Kasumi-1 (cell line): Measurements from ENCODE around the gene SERPIND1.
"Not testable (repeated sequence)": the region's sequence is repeated elsewhere in the genome, so short reads cannot be mapped to it uniquely, and the experiment has no call there.

Experiments
- DNase-seq, 2 experiments: peaks; one replicate each; lab custom pipeline; 2025; lab: John Stamatoyannopoulos, UW

SERPIND1 gene

DNA sequence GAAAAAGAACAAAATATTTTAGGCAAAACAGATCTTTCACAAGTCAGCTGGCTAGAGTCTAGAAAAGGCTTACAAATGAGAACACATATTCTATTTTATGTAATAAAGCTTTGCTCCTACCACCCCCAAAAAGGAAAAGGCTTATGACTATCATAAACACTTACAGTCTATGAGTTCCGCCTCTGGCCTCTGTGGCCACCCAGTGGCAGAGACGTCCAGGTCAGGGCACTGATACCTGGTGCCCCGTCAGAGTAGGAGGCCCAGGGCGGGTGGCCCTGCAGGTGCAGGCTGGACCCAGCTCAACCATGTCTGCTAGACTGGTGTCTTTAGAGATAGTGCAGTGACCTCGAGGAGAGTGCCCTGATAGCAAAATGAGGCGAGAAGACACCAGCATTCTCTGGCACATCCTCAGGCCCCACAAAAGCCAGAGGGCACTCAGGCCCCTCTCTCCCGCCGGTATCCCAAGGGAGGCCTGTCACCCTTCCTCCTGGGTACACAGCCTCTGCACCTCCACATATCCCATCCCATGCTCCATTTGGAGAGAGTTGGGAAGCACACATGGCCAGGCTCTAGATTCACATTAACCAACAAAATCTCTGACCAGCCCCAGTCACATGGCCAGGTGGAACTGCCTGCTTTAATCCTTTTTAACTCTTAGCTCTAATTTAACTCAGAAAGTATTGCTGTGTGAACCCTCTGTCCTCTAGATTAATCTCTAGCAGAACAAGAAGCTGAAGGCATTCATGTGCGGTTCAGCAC is 27.3 kb upstream of the SERPIND1 start:
- DNase-seq, result no peak

- DNase-seq, result no peak
Measured at GRCh38 chr22:20747223-20747622, 26.7 kb upstream of the SERPIND1 start.

GRCh38 chr22:20748082-20748481 is 25.8 kb upstream of the SERPIND1 start:
- no peak for DNase-seq

DNA sequence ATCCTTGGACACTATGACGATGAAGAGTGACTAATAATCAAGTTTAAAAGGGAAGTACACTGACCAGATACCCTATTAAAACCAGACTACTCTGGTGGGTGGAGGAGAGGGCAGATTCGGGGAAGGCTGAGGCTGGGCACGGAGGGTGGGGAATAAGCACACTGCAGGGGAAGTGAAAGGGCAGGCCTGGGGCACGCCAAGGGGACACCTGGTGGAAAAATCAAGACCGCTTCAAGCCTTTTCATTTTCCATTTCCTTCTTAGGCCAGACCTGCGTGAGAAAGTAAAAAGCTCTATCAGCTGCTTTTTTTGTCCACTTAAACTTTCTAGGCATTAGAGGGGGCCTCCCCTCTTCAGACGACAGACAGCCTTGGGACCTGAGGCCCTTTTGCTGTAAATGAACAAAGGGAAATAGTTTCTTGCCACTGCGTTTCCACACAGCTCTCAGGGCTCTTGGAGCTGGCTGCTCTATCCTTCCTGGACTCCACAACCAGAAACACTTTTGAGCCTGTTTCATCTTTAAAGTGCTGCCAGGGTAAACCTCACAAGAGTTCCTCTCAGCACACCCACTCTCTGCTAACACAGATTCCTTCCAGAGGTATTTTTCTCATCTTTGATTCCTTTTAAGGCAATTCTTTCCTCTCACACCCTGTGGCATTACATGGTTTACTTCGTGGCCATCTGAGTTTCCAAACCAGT is 25.0 kb upstream of the SERPIND1 start:
- DNase-seq, result no peak

GRCh38 chr22:20749453-20749852 is 24.5 kb upstream of the SERPIND1 start:
- no peak for DNase-seq

- DNase-seq, result peak; percentile 1 to 12
Measured at GRCh38 chr22:20750461-20751184, 23.3 kb upstream of the SERPIND1 start.

- no peak for DNase-seq
Measured at GRCh38 chr22:20751185-20751851, 22.6 kb upstream of the SERPIND1 start.

DNA sequence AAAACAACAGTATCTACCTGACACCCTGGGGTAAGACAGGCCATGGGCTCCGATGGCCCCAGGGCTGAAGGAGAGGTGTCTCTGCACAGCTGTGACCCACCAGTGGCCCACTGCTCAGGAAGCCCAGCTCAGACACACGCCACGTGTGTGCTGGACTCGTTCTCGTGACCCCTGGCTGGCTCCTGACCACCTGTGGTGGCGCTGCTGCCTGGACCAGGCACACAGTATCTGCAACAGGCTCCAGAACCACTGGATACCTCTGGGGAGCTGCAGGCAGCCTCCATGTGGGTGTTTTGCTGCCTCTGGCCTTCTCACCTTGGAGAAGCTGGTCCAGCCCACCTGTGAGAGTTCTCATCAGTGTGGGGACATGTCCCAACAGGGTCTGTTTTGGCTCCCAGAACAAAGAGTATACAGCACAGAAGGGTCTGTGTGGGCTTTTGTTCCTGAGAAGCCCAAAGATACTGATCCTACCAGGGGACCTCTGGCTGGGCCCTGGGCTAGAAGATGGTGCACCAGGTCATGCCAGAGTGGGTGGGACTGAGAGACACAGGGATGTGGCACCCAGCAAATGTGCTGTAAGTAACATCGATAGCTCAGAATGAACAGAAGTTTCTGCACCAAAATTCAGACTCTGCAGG is 21.7 kb upstream of the SERPIND1 start:
- no peak for DNase-seq

GRCh38 chr22:20752873-20753272 is 21.0 kb upstream of the SERPIND1 start:
- no peak for DNase-seq

DNA sequence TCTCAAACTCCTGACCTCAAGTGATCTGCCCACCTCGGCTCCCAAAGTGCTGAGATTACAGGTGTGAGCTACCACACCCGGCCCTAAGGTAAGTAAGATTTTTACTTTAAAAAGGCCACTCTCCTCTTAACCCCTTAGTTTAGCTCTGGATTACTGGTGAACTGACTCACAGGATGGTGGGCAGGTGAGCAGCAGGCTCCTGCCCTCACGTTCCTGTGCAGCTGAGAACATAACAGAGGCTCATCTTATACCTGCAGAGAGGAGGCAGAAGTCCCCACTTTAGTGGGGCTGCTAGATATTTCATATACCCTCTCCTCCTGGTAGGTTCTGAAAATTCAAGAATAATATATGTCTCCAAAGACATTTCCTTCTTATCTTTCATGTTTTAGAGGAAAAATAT is 17.1 kb upstream of the SERPIND1 start:
- DNase-seq, result no peak

DNA sequence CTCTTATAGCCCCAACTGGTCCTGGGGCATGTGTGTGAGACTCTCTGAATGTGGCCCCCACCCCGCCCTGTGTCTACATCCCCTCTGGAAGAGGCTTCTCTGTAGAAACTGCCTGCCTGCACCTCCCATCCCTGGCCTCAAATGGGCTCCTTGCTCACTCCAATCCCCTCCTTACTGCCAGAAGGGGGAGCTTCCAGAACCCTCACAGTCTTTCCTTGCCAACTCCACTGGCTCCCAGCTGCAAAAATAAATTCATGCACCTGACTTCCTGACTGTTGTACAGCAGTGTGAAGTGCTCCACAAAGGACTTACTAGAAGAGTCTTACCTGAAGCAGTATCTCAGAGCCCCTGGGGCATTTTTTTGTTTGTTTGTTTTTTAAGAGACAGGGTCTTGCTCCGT is 15.2 kb upstream of the SERPIND1 start:
- DNase-seq, result peak; percentile 6 to 8

GRCh38 chr22:20760084-20760483 is 13.8 kb upstream of the SERPIND1 start:
- no peak for DNase-seq

DNA sequence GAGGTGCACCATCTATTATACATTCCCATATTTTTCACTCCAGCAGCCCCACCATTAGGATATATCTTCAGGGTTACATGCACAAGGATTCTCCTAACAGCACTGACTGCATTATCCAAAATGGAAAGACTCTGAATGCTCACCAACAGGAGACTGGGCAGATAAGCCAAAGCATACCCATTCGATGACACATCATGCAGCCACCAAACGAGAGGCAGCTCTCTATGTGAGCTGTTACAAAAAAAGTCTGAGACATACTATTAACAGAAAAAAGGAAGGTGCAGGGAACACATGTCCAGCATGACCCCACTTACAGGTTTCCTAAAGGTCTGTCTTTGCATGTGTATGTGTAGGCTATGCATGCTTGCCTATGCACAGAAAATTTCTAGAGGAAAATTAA is 12.4 kb upstream of the SERPIND1 start:
- DNase-seq, result no peak

- no peak for DNase-seq
Measured at GRCh38 chr22:20762233-20762796, 11.6 kb upstream of the SERPIND1 start.

DNA sequence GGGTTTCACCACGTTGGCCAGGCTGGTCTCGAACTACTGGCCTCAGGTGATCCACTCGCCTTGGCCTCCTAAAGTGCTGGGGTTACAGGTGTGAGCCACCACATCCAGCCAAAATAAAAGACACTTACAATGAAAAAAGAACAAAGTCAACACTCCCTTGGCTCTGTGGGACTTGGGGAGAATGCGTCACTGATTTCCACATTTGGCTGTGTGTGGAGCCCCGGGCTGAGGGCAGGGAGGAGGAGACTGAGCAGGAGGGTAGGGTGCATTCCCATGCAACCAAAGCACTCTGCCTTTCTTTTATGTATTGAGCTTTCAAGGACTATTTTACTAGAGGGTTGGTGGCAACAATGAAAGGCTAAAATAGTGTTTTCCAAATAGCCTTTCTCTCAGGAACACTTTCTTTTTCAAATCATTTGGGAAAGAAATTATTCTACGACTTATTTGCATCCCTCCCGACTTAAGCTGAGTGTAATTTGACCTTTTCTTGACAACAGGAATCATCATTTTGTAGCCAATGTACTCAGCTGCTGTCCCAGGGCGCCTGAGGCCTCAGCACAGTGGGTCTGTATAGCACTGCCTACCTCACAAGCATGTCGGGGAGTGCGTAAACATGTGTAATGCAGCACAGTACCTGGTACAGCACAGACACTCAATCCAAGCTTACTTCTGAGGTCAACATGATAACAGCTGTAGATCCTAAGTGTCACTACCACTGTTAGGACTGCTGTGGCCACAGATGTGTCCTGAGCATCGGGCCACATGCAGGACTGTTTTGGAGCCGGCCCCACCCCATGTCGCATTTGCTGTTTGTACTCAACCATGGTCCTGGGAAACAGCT is 10.1 kb upstream of the SERPIND1 start:
- no peak for DNase-seq

DNA sequence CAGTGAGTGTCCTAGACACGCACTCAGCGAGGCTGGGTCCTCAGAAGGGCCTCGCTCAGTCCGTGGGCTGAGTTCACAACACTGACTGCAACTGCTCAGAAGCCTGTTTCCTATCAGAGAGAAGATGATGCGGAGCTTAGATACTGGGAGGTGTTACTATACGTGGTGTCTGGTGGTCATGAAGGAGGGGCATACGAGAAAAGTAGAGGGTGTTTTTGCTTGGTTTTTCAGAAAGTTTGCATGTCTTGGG is 9.5 kb upstream of the SERPIND1 start:
- DNase-seq, result no peak

GRCh38 chr22:20764729-20765128 is 9.2 kb upstream of the SERPIND1 start:
- DNase-seq, result no peak

- no peak for DNase-seq
Measured at GRCh38 chr22:20765938-20766337, 8.0 kb upstream of the SERPIND1 start.

GRCh38 chr22:20766530-20766929 is 7.4 kb upstream of the SERPIND1 start:
- DNase-seq, result no peak

DNA sequence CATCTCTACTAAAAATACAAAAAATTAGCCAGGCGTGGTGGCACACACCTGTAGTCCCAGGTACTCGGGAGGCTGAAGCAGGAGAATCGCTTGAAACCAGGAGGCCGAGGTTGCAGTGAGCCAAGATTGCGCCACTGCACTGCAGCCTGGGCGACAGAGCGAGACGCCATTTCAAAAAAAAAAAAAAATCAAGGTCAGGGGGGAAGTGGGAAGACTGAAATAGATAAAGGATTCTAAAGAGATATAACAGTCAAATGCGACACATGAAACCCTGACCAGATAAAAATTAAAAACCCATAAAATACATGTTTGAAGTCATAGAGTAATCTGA is 4.5 kb upstream of the SERPIND1 start:
- DNase-seq, result not testable (repeated sequence)
